HepG2 (cell line): ENCODE measurements around the gene KIAA1217. TPM values are rescaled to one million over a fixed set of nuclear protein-coding genes. Genes with fewer than 3 reads are reported as not detected.

Source experiments
- ATAC-seq: fragments of 200-7000 bp; cut with Tn5 transposase; 3 replicates; pipeline ENCODE4 v1.9.1; 2020; ENCODE audit warnings: mild to moderate bottlenecking, moderate library complexity
- BruUV-seq: library from RNA; stranded (reverse); fragments of 400-500 nt; replicated peaks from 2 replicates; lab custom pipeline; 2021; lab: Mats Ljungman, UMichigan
- CTCF ChIA-PET: fragments of 300-600 bp; formaldehyde crosslinking; extraction: SDS; loops from one replicate; lab custom pipeline; 2021; ENCODE audit warnings: low total read pairs, inconsistent platforms, low intra/inter-chr PET ratio; lab: Yijun Ruan, JAX
- POLR2A ChIA-PET: fragments of 350-600 bp; sonication (Branson Sonifier 250); formaldehyde crosslinking; loops from one replicate; lab custom pipeline; 2020; ENCODE audit warnings: antibody characterized with exemption, inconsistent platforms; lab: Yijun Ruan, JAX
- DNase-seq: peaks from one replicate; pipeline ENCODE4 v3.0.0-alpha.2; 2015; ENCODE audit warnings: low spot score
- FAIRE-seq: peaks from 3 replicates; lab custom pipeline; 2011; peaks lifted over from hg19 to GRCh38; lab: Jason Lieb, UNC
- H2AFZ ChIP-seq: one replicate; pipeline ENCODE4 v1.6.1; 2011; ENCODE audit warnings: low read length, inconsistent platforms
- H3K27ac ChIP-seq: fragments of 300-600 bp; 3 replicates; pipeline ENCODE4 v1.8.0; 2011; ENCODE audit warnings: mixed run types, mild to moderate bottlenecking, mixed read lengths, low read length, inconsistent platforms; ENCODE audit not compliant: insufficient read depth; ENCODE audit errors: extremely low read length
- H3K27me3 ChIP-seq, 2 experiments: fragments of 200-600 bp in 1 of 2; 2 replicates in 1 of 2; 3 replicates in 1 of 2; pipeline versions ENCODE4 v1.6.0 to v1.8.0; 2011; ENCODE audit warnings: low read length in 2 of 2, mild to moderate bottlenecking in 2 of 2, moderate library complexity in 2 of 2, inconsistent platforms in 1 of 2; ENCODE audit not compliant: insufficient read depth in 2 of 2, control insufficient read depth in 1 of 2
- H3K36me3 ChIP-seq, 2 experiments: fragments of 200-600 bp in 1 of 2; replicated peaks in 1 of 2; 2 replicates in 1 of 2; 3 replicates in 1 of 2; pipeline versions ENCODE4 v1.5.1 to v1.8.0; 2011; ENCODE audit warnings: low read length in 2 of 2, inconsistent platforms in 1 of 2; ENCODE audit not compliant: insufficient read depth in 2 of 2, control insufficient read depth in 1 of 2
- H3K4me1 ChIP-seq: 2 replicates; pipeline ENCODE4 v1.5.1; 2012; ENCODE audit warnings: low read length, inconsistent platforms; ENCODE audit not compliant: insufficient read depth
- H3K4me2 ChIP-seq: 2 replicates; pipeline ENCODE4 v1.6.0; 2011; ENCODE audit warnings: low read depth, low read length, inconsistent platforms
- H3K4me3 ChIP-seq, 3 experiments: fragments of 200-600 bp in 1 of 3; sonication (generic), shearing (Covaris generic) in 1 of 3; replicated peaks in 1 of 3; 2 replicates each; pipeline ENCODE4 v1.5.1; 2011 to 2016; ENCODE audit warnings: low read length in 3 of 3, inconsistent platforms in 2 of 3, low read depth in 2 of 3, mild to moderate bottlenecking in 2 of 3, control low read depth in 1 of 3, mixed read lengths in 1 of 3; ENCODE audit not compliant: insufficient read depth in 1 of 3
- H3K79me2 ChIP-seq: one replicate; pipeline ENCODE4 v1.6.1; 2011; ENCODE audit warnings: low read length, inconsistent platforms; ENCODE audit not compliant: insufficient read depth
- H3K9ac ChIP-seq: 2 replicates; pipeline ENCODE4 v1.6.0; 2011; ENCODE audit warnings: mild to moderate bottlenecking, low read depth, low read length, inconsistent platforms; ENCODE audit not compliant: insufficient read depth
- H3K9me3 ChIP-seq: 2 replicates; pipeline ENCODE4 v1.5.1; 2012; ENCODE audit warnings: mild to moderate bottlenecking, low read length
- H4K20me1 ChIP-seq: 2 replicates; pipeline ENCODE4 v1.6.0; 2011; ENCODE audit warnings: inconsistent platforms, mild to moderate bottlenecking, low read length, moderate library complexity; ENCODE audit not compliant: insufficient read depth
- ELF1 ChIP-seq: sonication (generic); formaldehyde crosslinking; IDR thresholded peaks from 2 replicates; pipeline ENCODE4 v1.4.0; 2020; ENCODE audit warnings: missing genetic modification reagents
- GRHL1 ChIP-seq: sonication (generic); formaldehyde crosslinking; conservative IDR thresholded peaks from 2 replicates; pipeline ENCODE4 v1.8.0; 2022; ENCODE audit warnings: missing genetic modification reagents
- NFKB2 ChIP-seq: sonication (generic); formaldehyde crosslinking; IDR thresholded peaks from 2 replicates; pipeline ENCODE4 v1.4.0; 2020; ENCODE audit warnings: missing genetic modification reagents, borderline replicate concordance
- NR2F2 ChIP-seq: IDR thresholded peaks from 2 replicates; pipeline ENCODE4 v1.6.1; 2012; ENCODE audit warnings: low read depth, inconsistent platforms, borderline replicate concordance
- RNF219 ChIP-seq: sonication (generic); formaldehyde crosslinking; IDR thresholded peaks from 2 replicates; pipeline ENCODE4 v1.5.0; 2020; ENCODE audit warnings: mild to moderate bottlenecking, missing genetic modification reagents
- SMAD3 ChIP-seq: sonication (generic); formaldehyde crosslinking; IDR thresholded peaks from 2 replicates; pipeline ENCODE4 v1.4.0; 2020; ENCODE audit warnings: missing genetic modification reagents
- SMARCC2 ChIP-seq: fragments of 450-650 bp; IDR thresholded peaks from 2 replicates; pipeline ENCODE4 v1.6.1; 2017; ENCODE audit warnings: antibody characterized with exemption, mild to moderate bottlenecking
- ZKSCAN1 ChIP-seq: fragments of 150-350 bp; IDR thresholded peaks from 2 replicates; pipeline ENCODE4 v1.6.1; 2014; ENCODE audit warnings: low read length
- ZNF10 ChIP-seq: sonication (generic); formaldehyde crosslinking; IDR thresholded peaks from 2 replicates; pipeline ENCODE4 v1.4.0; 2020; ENCODE audit warnings: mild to moderate bottlenecking, low read depth, missing genetic modification reagents, borderline replicate concordance
- ZNF235 ChIP-seq: sonication (generic); formaldehyde crosslinking; IDR thresholded peaks from 2 replicates; pipeline ENCODE4 v1.8.1; 2023; ENCODE audit warnings: mild to moderate bottlenecking, missing genetic modification reagents, borderline replicate concordance
- WGBS: methylation state at CpG from one replicate; pipeline ENCODE4 v1.1.6; 2017; ENCODE audit warnings: low lambda C conversion rate; 5-methylcytosine and 5-hydroxymethylcytosine counted together
- in situ Hi-C: cut with HindIII; loops from 2 replicates; pipeline ENCODE4 v1.10.0; 2017; ENCODE audit warnings: low pct_unique_long_range_greater_than_20kb; ENCODE audit not compliant: extremely low pct_ligation_motif_present
- intact Hi-C: fragments of 100-400 bp; cut with micrococcal nuclease; formaldehyde crosslinking; loops from one replicate; pipeline ENCODE4 v1.10.0; 2022; ENCODE audit not compliant: unreplicated experiment
- polyA plus RNA-seq, 8 experiments: library from polyadenylated mRNA; depleted of rRNA in 3 of 8; stranded (reverse) in 7 of 8; unstranded in 1 of 8; fragments of >200 nt; fragmentation: Illumina TruSeq in 4 of 8; extraction: Trizol in 4 of 8; gene quantifications; 2 replicates each; pipeline versions ENCODE4 v1.2.1 to v1.2.3, GENCODE V29; 2011 to 2016; ENCODE audit warnings: low read depth in 4 of 8, missing spikeins in 1 of 8, mixed read lengths in 1 of 8; ENCODE audit not compliant: insufficient read depth in 1 of 8
- total RNA-seq, 5 experiments: library from RNA; depleted of rRNA; stranded (reverse); fragments of >200 nt; fragmentation: Illumina TruSeq; extraction: Trizol; gene quantifications; 2 replicates each; pipeline ENCODE4 v1.2.3, GENCODE V29; 2016; ENCODE audit warnings: low read depth in 1 of 5
- TF ChIP-seq, protein P1 (sequence below): sonication (generic); formaldehyde crosslinking; IDR thresholded peaks from 2 replicates; pipeline ENCODE4 v1.5.0; 2020; ENCODE audit warnings: missing genetic modification reagents

KIAA1217 gene
- total and polyA plus RNA-seq, 2 of the 13 experiments (the other 11 are each of a cell fraction or from before 2014, with no cell fraction given), result 4.6 to 10.9 TPM

GRCh38 chr10:24341897-24342296 is 133.0 kb downstream of the KIAA1217 start:
- ATAC-seq, result peak; percentile 49; the same call in 1 of the 3 replicates
- no peak for FAIRE-seq
- Histone ChIP-seq H3K9ac (no peak overlapping the region), H3K4me2 (no peak overlapping the region), H3K4me3 (no peak overlapping the region), H3K79me2 (no peaks in the 10 kb centered on the region), H3K36me3 (no peaks in the 10 kb centered on the region), H3K9me3 (no peaks in the 10 kb centered on the region), H3K4me1 (no peaks in the 10 kb centered on the region; the same call in 1 of the 2 replicates), H4K20me1 (no peaks in the 10 kb centered on the region), H3K27me3 (no peaks in the 10 kb centered on the region; a peak in 1 of 5 replicates), H3K27ac (no peak overlapping the region), H2AFZ (no peak overlapping the region)
- TF ChIP-seq, protein P1, sequence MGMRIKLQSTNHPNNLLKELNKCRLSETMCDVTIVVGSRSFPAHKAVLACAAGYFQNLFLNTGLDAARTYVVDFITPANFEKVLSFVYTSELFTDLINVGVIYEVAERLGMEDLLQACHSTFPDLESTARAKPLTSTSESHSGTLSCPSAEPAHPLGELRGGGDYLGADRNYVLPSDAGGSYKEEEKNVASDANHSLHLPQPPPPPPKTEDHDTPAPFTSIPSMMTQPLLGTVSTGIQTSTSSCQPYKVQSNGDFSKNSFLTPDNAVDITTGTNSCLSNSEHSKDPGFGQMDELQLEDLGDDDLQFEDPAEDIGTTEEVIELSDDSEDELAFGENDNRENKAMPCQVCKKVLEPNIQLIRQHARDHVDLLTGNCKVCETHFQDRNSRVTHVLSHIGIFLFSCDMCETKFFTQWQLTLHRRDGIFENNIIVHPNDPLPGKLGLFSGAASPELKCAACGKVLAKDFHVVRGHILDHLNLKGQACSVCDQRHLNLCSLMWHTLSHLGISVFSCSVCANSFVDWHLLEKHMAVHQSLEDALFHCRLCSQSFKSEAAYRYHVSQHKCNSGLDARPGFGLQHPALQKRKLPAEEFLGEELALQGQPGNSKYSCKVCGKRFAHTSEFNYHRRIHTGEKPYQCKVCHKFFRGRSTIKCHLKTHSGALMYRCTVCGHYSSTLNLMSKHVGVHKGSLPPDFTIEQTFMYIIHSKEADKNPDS (CRISPR knock-in tag), result no peak
- TF ChIP-seq ELF1 (CRISPR knock-in tag) (no peak), ZKSCAN1 (no peak), ZNF10 (CRISPR knock-in tag) (no peak), SMAD3 (CRISPR knock-in tag) (no peak), SMARCC2 (no peak), NFKB2 (CRISPR knock-in tag) (no peak)
- CTCF ChIA-PET, result no interaction called here
- 82% methylated on average over 2 of the region's 2 CpGs for WGBS
- DNase-seq, result no peak
- BruUV-seq, result no TSS peak
- intact Hi-C loops (no loop called here), in situ Hi-C loops (no loop called here)
- POLR2A ChIA-PET, result interaction anchor here (0.7 kb wide), 1 partner anchor 268 kb away, joined by 4 read pairs; no protein-coding TSS in a partner anchor

DNA sequence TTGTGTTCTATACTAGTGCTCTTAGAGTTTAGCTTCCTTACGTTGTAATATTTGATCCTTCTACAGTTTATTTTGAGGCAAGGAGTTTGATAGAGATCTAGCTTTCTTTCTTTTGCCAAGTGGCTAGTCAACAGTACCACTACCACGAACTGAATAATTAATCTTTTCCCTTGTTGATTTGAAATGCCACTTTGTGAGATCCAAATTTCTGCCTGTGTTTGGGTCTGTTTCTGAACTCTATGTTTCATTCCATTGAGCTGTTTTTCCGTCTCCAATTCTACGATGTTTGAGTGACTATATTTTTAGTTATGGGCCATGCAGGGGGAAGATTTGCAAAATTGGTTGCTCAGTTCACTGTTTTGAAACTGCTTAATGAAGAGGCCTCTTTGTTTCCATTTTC is 134.7 kb downstream of the KIAA1217 start:
- H3K36me3 ChIP-seq, result no peaks in the 10 kb centered on the region
- no peaks in the 10 kb centered on the region for H4K20me1 ChIP-seq
- H2AFZ ChIP-seq, result no peak overlapping the region
- FAIRE-seq (no peak), DNase-seq (no peak), ATAC-seq (no peak)
- in situ Hi-C loops, result no loop called here
- BruUV-seq, result no TSS peak
- no peak overlapping the region for H3K4me2 ChIP-seq
- intact Hi-C loops, result no loop called here
- H3K9ac ChIP-seq, result no peak overlapping the region
- POLR2A ChIA-PET, result no interaction called here
- H3K4me3 ChIP-seq, result no peak overlapping the region
- CTCF ChIA-PET, result no interaction called here
- H3K79me2 ChIP-seq, result no peaks in the 10 kb centered on the region
- no peaks in the 10 kb centered on the region; the same call in 1 of the 2 replicates for H3K4me1 ChIP-seq
- no peaks in the 10 kb centered on the region for H3K9me3 ChIP-seq
- WGBS, result 90% methylated on average over 4 of the region's 4 CpGs
- no peak overlapping the region for H3K27ac ChIP-seq
- H3K27me3 ChIP-seq, result no peaks in the 10 kb centered on the region; a peak in 1 of 5 replicates
- no peak for TF ChIP-seq ZNF235
- no peak for TF ChIP-seq GRHL1
- no peak for TF ChIP-seq RNF219 (CRISPR knock-in tag)
- TF ChIP-seq NR2F2, result no peak
